ENCODE data around the gene GKN2.

DNA sequence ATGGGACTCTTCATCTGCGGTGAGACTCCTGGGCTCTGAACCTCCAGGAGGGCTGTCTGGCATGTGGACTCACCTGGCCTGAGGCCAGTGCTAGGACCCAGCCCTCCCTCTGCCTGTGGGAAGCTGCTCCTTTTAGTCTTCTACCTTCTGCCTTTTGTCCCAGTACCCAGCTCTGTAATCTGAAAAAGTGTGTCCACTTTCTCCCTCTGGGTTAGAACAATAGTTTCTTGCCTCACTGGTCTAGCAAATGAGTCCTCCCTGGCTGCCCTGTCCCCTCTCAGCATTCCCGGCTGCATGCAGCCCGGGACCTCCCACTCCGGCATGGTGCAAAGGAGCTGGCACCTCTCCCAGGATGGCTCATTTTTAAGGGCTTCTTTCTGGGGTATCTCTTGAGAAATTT is 25.9 kb downstream of the GKN2 start:
- no peak for TF ChIP-seq NR2C2 (CRISPR knock-in tag; IDR thresholded peaks at IDR 0.05)
- TF ChIP-seq NR2C2 (tag; IDR thresholded peaks at IDR 0.05): no peak
- no peak for TF ChIP-seq EZH2 (IDR thresholded peaks at IDR 0.05; ENCODE audit: borderline replicate concordance, low read depth, low read length)
- TF ChIP-seq, protein P1, sequence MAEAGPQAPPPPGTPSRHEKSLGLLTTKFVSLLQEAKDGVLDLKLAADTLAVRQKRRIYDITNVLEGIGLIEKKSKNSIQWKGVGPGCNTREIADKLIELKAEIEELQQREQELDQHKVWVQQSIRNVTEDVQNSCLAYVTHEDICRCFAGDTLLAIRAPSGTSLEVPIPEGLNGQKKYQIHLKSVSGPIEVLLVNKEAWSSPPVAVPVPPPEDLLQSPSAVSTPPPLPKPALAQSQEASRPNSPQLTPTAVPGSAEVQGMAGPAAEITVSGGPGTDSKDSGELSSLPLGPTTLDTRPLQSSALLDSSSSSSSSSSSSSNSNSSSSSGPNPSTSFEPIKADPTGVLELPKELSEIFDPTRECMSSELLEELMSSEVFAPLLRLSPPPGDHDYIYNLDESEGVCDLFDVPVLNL (CRISPR knock-in tag; IDR thresholded peaks at IDR 0.05; ENCODE audit: low read depth): no peak
- TF ChIP-seq SP1 (CRISPR knock-in tag; IDR thresholded peaks at IDR 0.05): no peak
- TF ChIP-seq CEBPB (tag; IDR thresholded peaks at IDR 0.05): no peak
- TF ChIP-seq ZC3H4 (CRISPR knock-in tag; IDR thresholded peaks at IDR 0.05; ENCODE audit: borderline replicate concordance): no peak
- no peak for TF ChIP-seq NFE2 (IDR thresholded peaks at IDR 0.05; ENCODE audit: low read depth)
- TF ChIP-seq TAF1 (IDR thresholded peaks at IDR 0.05; ENCODE audit: control insufficient read depth, extremely low read depth, insufficient read depth, low read length, severe bottlenecking): no peak
- no peak for TF ChIP-seq SIRT6 (IDR thresholded peaks at IDR 0.05; ENCODE audit: low read depth, low read length)
- no peak for TF ChIP-seq SMARCC2 (IDR thresholded peaks at IDR 0.05; ENCODE audit: low read depth)
- no peak for TF ChIP-seq ZNF79 (CRISPR knock-in tag; IDR thresholded peaks at IDR 0.05; ENCODE audit: low read depth)

Measured in K562 (cell line).